ENCODE data around the gene RNASE13.
"Not testable (repeated sequence)": the region's sequence is repeated elsewhere in the genome, so short reads cannot be mapped to it uniquely, and the experiment has no call there.

Gene RNASE13

DNA sequence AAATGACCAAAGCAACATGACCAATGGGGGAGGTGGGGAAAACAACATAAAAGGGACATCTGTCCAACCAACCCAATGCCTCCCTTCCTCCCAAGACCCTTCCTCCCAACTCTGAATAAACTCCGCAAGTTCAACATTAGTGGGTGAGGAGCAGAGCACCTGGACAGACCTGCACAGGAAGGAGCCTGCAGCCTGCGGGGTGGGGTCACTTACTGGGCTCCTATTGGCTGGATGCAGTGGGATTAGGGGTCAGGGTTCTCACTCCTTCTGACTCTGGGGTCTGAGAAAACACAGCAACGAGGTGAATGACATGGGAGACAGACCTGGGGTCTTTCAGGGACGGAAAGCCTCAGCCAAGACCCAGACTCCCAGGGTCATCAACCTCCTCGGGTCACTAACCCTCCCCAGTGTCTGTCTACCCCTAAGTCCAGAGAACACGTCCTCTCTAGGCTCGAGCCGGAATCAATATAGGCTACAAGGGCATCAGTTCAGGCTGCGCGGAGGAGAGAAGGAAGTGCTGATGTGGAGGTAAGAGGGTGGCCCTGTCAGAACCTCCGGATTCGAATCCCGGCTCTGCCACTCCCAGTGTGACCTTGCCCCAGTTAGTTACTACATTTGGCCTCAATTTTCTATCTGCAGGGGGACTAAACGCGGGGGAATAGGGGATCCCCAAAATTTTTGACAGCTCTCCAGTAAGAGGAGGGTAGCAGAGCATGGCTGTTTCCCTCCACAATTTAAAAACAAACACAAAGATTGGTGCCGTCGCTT lies 10.6 kb downstream of the RNASE13 start:
- peak overlapping the region; percentile 46 for H3K27ac Mint-ChIP-seq
- no peak for DNase-seq (ENCODE audit: low spot score in 2 of 2)

DNA sequence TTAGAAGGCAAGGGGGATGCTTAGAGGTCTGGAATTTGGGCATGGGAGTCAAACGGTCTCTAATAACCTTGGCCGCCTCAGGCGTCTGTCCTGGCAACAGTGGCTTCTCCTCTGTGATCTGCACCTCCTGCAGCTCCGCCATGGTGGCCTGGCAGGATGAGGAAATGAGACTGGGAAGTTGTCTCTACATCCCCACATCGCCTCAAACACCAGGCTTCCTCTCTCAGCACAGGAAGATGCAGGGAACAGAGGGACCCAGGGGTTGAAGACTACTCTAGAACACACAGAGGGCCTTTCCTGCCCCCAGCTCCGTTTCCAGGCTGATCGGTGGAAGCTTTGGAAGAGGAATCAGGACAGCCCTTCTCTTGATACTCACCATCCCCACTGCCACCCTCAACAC lies 11.4 kb downstream of the RNASE13 start:
- ATAC-seq (no peak), DNase-seq (ENCODE audit: low spot score in 2 of 2) (no peak)
- H3K36me3 Mint-ChIP-seq: no peaks in the 10 kb centered on the region
- no peak overlapping the region for H3K27ac Mint-ChIP-seq
- peaks cover 19% of the 10 kb centered on the region for H3K4me1 Mint-ChIP-seq
- H3K9me3 Mint-ChIP-seq: no peaks in the 10 kb centered on the region
- H3K4me3 Mint-ChIP-seq: peak overlapping the region; percentile 75

More for the DNA sequence above, 10.6 kb downstream of the RNASE13 start:
- peaks cover 19% of the 10 kb centered on the region for H3K4me1 Mint-ChIP-seq
- ATAC-seq: no peak
- no peaks in the 10 kb centered on the region for H3K36me3 Mint-ChIP-seq
- peak overlapping the region; percentile 75 for H3K4me3 Mint-ChIP-seq
- no peaks in the 10 kb centered on the region for H3K9me3 Mint-ChIP-seq

DNA sequence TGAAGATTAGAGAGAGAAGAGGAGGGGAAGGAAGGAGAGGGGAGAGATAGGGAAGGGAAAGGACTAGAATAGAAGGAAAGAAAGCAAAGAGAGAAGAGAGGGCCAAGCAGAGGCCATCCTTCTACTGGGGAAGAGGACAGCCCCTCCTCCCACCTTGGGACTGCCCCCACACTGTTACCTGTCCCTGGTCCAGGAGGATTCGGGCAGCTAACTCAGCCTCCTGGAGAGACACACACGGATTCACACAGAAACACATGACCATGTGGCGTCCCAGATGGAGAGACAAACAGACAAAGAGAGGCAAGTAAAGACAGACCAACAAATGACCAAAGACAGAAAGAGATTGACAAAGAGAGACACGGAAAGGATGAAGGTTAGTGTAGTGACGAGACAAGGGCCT lies 11.9 kb downstream of the RNASE13 start:
- H3K27ac Mint-ChIP-seq: no peak overlapping the region
- no peak overlapping the region for H3K4me3 Mint-ChIP-seq

DNA sequence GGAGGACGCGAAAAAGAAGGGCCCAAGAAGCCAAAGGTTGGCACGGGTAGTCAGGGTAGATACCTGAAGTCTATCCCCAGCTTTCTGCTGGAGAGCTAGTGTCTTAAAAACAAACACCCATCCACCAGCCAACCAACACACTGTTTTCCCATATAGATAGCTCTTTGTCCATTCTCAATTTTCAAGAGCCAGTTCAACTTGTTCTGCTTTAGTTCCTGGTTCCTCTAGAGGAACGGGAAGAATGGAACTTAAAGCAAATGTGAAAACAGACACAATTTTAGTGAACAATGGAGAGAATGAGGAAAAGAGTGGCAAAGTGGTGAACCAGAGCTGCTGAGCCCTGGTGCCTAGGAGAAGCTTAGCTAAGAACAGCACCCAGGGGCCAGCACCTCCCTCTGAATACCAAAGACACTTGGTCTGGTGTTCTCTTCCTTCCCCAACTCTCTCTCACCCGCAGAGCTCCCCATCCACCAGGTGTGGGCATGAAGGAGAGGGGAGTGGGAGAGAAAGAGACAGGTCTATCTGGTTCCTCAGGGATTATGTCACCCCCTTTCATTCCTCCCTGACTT lies 13.5 kb downstream of the RNASE13 start:
- no peaks in the 10 kb centered on the region for H3K36me3 Mint-ChIP-seq
- peaks cover 19% of the 10 kb centered on the region for H3K4me1 Mint-ChIP-seq
- ATAC-seq (no peak), DNase-seq (ENCODE audit: low spot score in 2 of 2) (no peak)
- H3K9me3 Mint-ChIP-seq: no peaks in the 10 kb centered on the region
- no peak overlapping the region for H3K27ac Mint-ChIP-seq
- no peak overlapping the region for H3K4me3 Mint-ChIP-seq

More for the DNA sequence above, 11.9 kb downstream of the RNASE13 start:
- Mint-ChIP-seq H3K36me3 (no peaks in the 10 kb centered on the region), H3K9me3 (no peaks in the 10 kb centered on the region), H3K4me1 (peaks cover 19% of the 10 kb centered on the region)
- no peak for DNase-seq (ENCODE audit: low spot score in 2 of 2)
- no peak for ATAC-seq

DNA sequence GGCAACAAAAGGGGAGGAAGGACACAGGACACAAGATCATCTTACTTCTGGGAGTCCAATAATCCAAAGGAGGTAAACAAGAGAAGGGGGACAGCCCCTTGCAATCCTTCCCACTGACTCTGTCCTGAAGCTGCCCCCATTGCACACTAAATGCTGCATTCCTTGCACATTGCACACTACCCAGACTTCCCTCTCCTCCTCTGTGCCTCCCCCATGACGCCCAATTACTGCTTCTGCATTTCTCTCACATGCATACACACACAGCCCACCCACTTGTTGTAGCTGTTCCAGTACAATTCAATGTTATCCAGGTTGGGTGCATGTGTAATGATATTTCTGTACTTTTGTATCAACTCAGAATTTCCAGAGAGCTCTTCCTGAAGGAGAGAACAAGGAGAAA lies 15.2 kb downstream of the RNASE13 start:
- no peak overlapping the region for H3K4me3 Mint-ChIP-seq
- no peak overlapping the region for H3K27ac Mint-ChIP-seq
- ATAC-seq: no peak
- no peaks in the 10 kb centered on the region for H3K9me3 Mint-ChIP-seq
- peaks cover 15% of the 10 kb centered on the region for H3K4me1 Mint-ChIP-seq
- no peak for DNase-seq (ENCODE audit: low spot score in 2 of 2)
- H3K36me3 Mint-ChIP-seq: no peaks in the 10 kb centered on the region

DNA sequence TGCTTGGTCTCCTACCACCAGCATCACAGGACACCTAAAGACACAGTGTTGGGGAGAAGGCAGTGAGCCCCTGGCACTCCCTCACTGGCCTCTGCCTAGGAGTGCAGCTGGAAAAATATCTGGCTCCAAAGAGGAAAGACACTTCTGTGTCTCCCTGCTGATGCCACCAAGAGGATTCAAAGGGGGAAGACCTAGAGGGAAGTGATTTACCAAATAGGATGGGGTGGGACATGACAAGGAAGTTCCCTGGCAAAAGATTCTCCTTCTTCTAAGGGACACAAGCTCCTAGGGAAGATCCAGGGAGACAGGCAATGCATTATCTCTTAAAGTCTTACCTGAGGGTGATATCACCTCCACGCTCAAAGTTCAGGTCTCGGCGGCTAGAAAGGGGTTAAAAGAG lies 15.8 kb downstream of the RNASE13 start:
- DNase-seq (ENCODE audit: low spot score in 2 of 2): no peak
- Mint-ChIP-seq H3K4me3 (no peak overlapping the region), H3K27ac (no peak overlapping the region), H3K4me1 (peaks cover 10% of the 10 kb centered on the region), H3K9me3 (no peaks in the 10 kb centered on the region), H3K36me3 (no peaks in the 10 kb centered on the region)
- ATAC-seq: no peak

DNA sequence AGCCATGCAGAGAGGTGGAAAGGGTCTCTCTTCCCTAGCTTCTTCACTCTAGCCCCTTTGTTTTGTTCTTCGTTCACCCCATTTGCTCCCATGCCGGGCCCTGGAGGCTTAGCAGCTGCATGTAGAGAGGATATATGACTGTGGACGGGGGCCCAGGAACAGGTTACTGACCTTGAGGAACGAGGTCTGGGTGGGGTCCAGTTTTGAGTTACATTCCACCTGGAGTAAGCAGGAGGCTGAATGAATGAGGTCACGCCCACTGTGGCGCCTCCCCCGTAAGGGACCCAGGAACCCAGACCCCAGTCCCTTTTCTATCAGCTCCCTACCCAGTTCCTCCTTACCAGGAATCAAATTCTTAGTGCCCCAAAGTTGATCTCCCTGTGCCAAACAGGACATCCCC lies 16.3 kb downstream of the RNASE13 start:
- H3K9me3 Mint-ChIP-seq: no peaks in the 10 kb centered on the region
- H3K36me3 Mint-ChIP-seq: no peaks in the 10 kb centered on the region
- H3K4me1 Mint-ChIP-seq: peaks cover 7% of the 10 kb centered on the region
- ATAC-seq (no peak), DNase-seq (ENCODE audit: low spot score in 2 of 2) (no peak)
- H3K27ac Mint-ChIP-seq: no peak overlapping the region
- H3K4me3 Mint-ChIP-seq: no peak overlapping the region

DNA sequence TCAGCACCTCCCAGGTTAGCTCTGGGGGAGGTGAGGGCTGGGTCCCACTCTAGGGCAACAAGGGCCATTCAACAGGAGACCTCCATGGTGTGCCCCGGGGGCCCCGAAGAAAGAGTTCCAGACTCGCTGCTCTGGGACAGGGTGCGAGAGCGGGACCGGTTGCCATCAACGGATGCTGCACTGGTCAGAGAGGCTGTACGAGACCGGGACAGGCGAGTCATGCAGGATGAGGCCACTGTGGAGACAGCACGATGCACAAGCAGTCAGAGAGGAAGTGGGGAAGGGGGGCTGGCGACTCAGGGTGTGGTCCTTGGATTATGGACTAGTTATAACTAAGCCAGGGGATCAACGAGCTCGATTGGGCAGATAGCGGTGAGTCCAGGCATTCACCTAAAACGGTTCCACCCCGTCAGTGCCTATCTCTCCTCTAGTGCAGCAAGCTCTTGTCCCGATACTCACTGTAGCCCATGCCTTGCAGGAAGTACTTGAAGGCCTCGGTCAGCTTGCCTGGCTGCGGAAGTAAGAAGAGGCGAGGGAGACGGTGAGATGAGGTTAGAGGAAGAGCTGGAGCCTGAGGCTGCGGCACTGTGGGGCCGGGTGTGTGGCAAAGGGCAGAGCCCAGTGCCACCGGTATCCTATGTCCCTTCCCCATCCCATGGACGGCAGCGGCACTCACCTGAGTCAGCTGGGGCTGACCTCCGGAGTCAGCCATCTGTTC lies 16.9 kb downstream of the RNASE13 start:
- H3K9me3 Mint-ChIP-seq: no peaks in the 10 kb centered on the region
- ATAC-seq: no peak
- no peaks in the 10 kb centered on the region for H3K36me3 Mint-ChIP-seq
- H3K4me1 Mint-ChIP-seq: peaks cover 2% of the 10 kb centered on the region
- no peak overlapping the region for H3K4me3 Mint-ChIP-seq
- H3K27ac Mint-ChIP-seq: no peak overlapping the region
- no peak for DNase-seq (ENCODE audit: low spot score in 2 of 2)

DNA sequence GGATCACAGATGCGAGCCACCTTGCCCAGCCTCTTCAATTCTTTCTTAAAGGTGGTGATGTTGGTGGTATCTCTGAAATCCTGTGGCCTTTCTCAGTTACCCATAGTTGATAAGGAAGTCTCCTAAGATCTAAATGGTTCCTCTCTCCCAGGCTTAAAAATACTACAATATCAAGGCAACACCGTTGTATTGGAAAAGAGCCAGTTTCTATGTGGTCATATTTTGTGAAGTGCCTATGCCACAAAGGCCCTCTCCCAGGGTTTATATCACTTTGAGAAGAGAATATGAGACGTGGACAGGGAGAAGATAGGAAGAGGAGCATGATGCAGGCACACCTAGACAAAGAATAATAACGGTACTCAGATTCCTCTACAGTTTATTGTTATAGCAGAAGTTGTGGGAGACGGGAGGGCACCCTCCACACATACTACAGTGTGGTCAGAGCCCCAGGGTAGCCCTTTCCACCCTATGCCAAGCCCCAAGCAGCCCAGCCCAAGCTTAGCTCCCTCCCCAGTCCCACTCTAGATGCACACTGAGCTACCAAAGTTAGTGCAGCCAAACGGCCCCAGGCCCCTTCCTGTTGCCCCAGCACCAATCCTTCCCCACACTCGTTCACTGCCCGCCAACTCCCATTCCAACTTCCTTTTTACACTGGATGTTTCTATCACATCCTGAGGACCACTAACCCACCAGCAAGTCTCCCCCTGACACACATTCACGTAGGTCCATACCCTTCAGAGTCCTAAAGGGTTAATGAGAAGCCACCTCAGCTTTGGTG lies 18.0 kb downstream of the RNASE13 start:
- no peak for DNase-seq (ENCODE audit: low spot score in 2 of 2)
- Mint-ChIP-seq H3K4me3 (no peak overlapping the region), H3K9me3 (no peaks in the 10 kb centered on the region), H3K36me3 (no peaks in the 10 kb centered on the region), H3K4me1 (no peaks in the 10 kb centered on the region), H3K27ac (no peak overlapping the region)
- no peak for ATAC-seq

DNA sequence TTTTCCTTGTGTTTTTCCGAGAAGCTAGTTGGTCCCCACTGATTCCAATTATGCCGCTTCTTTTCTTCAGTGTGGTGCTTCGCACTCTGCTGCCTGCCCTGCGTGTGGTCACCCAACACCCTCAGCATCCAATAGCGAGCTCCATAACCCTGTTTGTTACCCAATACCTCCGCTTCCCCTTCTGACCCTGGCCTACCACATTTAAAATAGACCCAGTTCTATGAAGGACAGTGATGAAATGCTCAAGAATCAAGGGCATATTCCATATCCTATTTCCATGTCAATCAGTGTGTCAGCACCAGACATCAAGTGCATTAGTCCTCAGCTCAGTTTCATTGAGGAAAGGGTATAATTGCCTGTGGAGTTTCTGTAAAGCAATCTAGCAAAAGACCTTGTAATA lies 19.3 kb downstream of the RNASE13 start:
- no peaks in the 10 kb centered on the region for H3K4me1 Mint-ChIP-seq
- ATAC-seq (no peak), DNase-seq (ENCODE audit: low spot score in 2 of 2) (no peak)
- no peaks in the 10 kb centered on the region for H3K36me3 Mint-ChIP-seq
- no peak overlapping the region for H3K4me3 Mint-ChIP-seq
- H3K27ac Mint-ChIP-seq: no peak overlapping the region
- no peaks in the 10 kb centered on the region for H3K9me3 Mint-ChIP-seq

DNA sequence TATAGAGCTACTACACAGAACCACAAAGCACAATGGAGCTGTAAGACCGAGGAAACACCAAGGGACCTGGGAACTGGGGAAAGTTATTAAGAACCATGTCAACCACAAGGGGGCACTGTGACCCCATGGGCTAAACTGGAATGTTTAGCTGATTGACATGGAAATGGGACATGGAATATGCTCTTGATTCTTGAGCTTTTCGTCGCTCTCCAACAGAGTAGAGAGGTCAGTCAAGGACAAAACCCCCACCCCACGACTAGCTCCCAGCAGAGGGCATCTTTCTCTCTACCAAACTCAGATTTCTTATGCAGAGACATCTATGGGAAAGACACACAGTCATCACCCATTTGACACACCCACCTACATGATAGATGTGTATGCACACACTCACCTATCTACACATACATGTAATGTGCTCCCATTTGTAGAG lies 19.8 kb downstream of the RNASE13 start:
- ATAC-seq: peak; percentile 75
- DNase-seq (ENCODE audit: low spot score in 2 of 2): peak; percentile 66 to 84
- Mint-ChIP-seq H3K4me3 (no peak overlapping the region), H3K9me3 (no peaks in the 10 kb centered on the region), H3K36me3 (no peaks in the 10 kb centered on the region), H3K27ac (no peak overlapping the region), H3K4me1 (no peaks in the 10 kb centered on the region)

DNA sequence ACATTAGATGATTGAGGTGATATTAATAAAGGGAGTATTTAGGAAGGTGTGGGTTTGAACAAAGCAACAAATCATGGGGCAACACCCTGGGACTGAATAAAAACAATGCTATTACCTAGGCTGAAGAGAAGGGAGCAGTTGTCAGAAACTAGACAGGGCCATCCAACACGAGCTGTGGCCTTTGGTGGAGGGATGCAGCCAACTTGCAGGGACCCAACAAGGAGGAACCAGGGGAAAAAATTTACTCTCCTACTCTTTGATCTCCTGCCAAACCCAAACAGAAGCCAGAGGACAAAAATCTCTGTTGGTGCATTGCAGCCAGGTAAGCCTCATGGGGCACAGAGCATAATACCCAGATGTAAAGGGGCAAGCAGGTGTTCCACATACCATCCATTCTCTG lies 23.5 kb downstream of the RNASE13 start:
- ATAC-seq: no peak
- no peak overlapping the region for H3K4me3 Mint-ChIP-seq
- H3K9me3 Mint-ChIP-seq: no peaks in the 10 kb centered on the region
- no peaks in the 10 kb centered on the region for H3K4me1 Mint-ChIP-seq
- H3K27ac Mint-ChIP-seq: no peak overlapping the region
- H3K36me3 Mint-ChIP-seq: no peaks in the 10 kb centered on the region
- DNase-seq (ENCODE audit: low spot score in 2 of 2): no peak

DNA sequence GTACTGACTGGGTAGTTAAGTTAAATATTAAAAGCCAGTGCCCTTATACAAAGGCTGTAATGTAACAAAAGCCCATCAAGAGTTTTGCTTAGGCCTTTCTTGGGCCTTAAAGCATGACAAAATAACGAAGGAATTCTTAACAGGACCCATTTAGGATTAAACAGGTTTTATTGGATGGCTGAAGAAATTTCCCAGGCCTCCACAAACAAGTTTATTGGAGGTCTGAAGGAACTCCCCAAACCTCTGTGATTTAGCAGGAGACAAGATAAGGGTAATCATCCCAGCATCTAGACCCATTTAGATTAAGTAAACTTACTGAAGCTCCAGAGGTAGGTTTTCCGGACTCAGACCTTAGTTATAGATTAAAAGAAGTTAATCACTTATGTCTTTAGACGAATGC lies 24.9 kb downstream of the RNASE13 start:
- not testable (repeated sequence) for ATAC-seq; H3K4me1 Mint-ChIP-seq; H3K36me3 Mint-ChIP-seq; DNase-seq (ENCODE audit: low spot score in 2 of 2); H3K27ac Mint-ChIP-seq; H3K9me3 Mint-ChIP-seq; H3K4me3 Mint-ChIP-seq

DNA sequence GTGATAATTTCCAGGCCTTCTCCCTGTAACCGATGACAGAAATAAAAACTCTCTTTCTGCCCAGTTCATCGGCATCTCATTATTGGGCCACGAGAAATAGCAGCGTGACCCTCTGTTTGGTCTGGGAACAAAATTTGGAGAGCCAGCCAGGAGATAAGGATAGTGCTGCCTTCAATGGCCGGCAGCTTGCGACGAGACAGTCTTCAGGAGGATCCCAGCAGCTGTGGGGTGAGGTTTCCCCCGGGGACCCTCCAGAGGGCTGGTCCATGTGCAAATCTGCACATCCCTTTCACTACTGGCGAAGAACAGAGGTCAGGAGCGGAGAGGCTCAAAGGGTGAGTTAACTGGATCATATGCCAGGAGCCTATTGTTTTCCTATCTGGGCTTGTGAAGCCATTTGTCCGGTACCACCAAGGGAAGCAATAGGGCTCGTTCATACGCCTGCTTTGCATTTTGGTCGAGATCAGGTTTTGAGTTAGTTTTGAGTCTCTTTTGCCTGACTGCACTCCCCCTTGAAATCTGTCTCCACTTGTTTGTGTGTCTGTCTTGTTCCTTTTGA lies 30.7 kb downstream of the RNASE13 start:
- Mint-ChIP-seq H3K4me1 (no peaks in the 10 kb centered on the region), H3K36me3 (no peaks in the 10 kb centered on the region), H3K4me3 (no peak overlapping the region), H3K27ac (no peak overlapping the region), H3K9me3 (no peaks in the 10 kb centered on the region)
- DNase-seq (ENCODE audit: low spot score in 2 of 2) (no peak), ATAC-seq (no peak)

DNA sequence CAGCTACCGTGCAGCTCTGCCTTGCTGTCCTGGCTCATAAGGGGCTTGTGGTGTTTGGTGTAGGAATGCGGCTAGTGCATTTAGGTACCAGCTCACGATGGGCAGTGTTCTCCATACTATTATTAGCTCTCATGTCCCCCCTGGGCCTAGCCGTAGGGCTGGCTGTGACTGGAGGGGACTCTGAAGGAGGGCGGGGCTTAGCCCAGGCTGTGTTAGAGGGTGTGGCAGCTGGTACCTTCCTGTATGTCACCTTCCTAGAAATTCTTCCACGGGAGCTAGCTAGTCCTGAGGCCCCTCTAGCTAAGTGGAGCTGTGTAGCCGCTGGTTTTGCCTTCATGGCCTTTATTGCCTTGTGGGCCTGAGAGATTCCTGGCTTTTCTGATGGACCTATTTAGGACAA lies 33.4 kb downstream of the RNASE13 start:
- DNase-seq (ENCODE audit: low spot score in 2 of 2): no peak
- Mint-ChIP-seq H3K4me1 (no peaks in the 10 kb centered on the region), H3K36me3 (peaks cover 17% of the 10 kb centered on the region), H3K4me3 (no peak overlapping the region), H3K27ac (no peak overlapping the region), H3K9me3 (no peaks in the 10 kb centered on the region)
- ATAC-seq: no peak

Measured in stimulated activated effector memory CD8-positive, alpha-beta T cell treated with anti-CD3 and anti-CD28 coated beads, Interleukin-12 subunit alpha, Interleukin-12 subunit beta, amount 100 ng/mL, for 72 hours (primary cell).